Stimulated activated CD4-positive, alpha-beta T cell treated with anti-CD3 and anti-CD28 coated beads, Interleukin-2, amount 100 ng/mL, for 4 hours (primary cell): ENCODE data around the gene MDH2.
"Not testable (repeated sequence)": the region's sequence is repeated elsewhere in the genome, so short reads cannot be mapped to it uniquely, and the experiment has no call there.

Experiments
- DNase-seq: peaks from one replicate; pipeline ENCODE4 v3.0.0-alpha.2; 2020; ENCODE audit warnings: low read depth

Gene MDH2

DNA sequence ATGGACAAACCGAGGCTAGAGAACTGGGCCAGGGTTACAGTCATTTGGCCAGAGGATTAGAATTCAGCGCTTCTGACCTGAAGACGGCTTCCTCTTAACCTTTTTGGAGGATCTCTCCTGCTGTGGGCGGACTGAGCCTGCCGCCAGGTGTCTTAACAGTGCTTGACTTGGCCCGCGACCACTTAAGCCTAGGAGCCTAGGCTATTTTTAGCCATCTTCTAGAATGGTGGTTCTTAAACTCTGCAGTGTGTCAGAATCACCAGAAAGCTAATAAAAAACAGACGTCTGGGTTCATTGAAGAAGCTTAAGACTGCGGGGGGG is 722 bp downstream of the MDH2 start:
- no peak for DNase-seq

DNA sequence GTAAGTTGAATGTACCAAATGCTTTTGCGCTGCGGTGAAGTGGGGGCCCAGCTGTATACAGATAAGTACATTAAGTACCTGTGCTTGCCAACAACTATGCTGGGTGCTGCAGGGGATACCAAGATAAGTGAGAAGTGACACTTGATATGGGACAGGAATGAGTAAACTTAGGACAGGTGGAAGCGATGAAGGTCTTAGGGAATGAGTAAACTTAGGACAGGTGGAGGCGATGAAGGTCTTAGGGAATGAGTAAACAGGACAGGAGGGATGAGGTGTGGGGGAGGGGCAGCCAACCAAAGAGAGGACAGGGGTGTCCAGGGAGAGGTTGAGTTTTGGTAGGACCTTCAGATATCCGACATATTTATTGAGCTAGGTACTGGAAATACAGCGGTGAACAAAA is 1.4 kb downstream of the MDH2 start:
- no peak for DNase-seq

DNA sequence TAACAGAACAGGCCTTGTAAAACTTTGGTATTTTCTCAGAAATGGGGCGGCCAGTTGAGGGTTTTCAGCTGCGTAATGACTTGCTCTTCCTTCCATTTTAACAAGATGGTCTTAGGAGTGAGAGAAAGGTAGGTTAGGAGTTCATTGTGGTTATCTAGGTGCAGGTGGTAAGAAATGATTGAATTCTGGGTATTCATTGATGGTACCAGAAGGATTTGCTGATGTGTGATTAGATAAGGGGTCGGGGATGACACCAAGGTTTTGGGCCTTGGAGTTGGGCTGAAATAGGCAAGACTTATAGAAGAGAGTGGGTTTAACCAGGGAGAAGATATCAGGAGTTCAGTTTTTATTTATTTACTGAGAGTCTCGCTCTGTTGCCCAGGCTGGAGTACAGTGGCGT is 2.6 kb downstream of the MDH2 start:
- no peak for DNase-seq

DNA sequence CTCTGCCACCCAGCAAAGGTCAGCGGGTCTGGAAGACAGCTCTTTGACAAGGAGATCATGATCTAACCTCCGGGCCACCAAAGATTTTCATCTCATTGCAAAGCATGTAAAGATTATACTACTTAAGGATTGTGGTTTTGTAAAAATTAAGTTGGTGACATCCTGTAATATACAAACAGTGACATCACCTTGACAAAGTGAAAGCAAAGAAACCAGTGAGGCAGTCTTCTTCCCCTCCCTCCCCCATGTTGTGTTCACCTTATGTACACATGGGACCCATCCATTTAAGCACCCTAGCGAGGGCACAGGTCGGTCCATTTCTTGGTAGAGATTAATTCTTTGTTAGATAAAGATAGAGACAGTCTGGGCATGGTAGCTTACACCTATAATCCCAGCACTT is 3.9 kb downstream of the MDH2 start:
- no peak for DNase-seq

DNA sequence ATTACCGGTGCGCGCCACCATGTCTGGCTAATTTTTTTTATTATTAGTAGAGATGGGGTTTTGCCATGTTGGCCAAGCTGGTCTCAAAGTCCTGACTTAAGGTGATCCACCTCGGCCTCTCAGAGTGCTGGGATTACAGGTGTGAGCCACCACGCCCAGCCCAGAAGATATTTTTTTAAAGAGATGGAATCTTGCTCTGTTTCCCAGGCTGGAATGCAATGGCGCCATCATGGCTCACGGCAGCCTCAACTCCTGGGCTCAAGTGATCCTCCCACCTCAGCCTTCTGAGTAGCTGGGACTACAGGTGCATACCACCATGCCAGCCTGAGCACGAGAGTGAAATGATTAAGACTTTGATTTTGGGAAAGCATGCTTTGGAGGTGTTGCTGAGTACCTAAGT is 4.8 kb downstream of the MDH2 start:
- not testable (repeated sequence) for DNase-seq

DNA sequence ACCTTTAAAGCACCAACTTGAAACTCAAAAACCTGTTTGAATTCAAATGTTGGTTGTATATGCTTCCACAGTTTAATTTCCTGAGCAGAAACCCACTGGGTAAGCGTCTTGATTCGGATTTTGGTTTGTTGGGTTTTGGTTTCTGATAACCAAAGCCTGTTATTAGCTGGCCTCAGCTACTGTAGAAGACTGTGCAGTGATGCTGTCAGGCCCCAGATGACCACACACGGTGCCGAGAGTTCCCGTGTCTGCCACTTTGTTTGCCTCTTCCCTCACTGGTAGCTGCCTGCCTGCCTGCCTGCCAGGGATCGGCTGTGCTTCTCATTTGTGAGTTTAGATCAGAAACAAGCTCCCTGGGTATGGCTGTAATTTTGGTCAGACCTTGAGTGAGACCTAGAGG is 5.6 kb downstream of the MDH2 start:
- no peak for DNase-seq

DNA sequence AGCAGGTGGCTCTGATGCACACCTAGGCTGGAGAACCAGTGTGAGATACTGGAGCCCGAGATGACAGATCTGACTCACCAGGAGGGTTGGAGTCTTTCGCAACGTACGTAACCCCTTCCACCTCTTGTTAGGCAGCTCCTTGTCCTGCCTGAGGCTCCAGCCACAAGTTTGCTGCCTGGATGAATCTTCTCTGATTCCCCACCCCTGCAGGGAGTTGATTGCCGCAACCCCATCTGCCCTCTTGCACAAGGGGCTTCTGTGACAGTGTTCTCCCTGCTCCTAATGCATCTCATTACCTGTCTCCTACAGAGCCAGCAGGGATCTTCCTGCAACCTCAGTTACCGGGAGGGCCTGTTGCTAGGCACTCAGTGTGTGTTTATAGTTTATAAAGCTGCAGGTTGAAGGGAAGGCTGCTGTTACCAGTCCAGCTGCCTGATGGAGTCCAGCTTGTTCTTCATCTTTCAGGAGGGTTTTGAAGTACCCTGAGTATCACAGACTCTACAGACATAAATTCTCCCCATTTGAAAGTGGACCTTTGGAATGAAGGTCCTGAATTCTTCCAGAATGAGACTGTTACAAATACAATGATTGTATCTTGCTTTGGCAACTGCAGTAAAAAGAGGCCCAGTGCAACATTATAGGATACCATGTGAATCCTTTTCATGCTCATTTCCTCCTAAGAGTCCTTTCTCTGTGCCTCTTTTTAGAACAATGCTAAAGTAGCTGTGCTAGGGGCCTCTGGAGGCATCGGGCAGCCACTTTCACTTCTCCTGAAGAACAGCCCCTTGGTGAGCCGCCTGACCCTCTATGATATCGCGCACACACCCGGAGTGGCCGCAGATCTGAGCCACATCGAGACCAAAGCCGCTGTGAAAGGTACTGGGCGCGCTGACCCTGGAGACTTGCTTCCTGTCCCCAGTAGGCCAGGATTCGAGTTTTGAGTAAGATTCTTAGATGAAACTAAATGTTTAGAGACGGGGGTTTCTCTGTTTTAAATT is 6.5 kb downstream of the MDH2 start:
- DNase-seq: no peak

DNA sequence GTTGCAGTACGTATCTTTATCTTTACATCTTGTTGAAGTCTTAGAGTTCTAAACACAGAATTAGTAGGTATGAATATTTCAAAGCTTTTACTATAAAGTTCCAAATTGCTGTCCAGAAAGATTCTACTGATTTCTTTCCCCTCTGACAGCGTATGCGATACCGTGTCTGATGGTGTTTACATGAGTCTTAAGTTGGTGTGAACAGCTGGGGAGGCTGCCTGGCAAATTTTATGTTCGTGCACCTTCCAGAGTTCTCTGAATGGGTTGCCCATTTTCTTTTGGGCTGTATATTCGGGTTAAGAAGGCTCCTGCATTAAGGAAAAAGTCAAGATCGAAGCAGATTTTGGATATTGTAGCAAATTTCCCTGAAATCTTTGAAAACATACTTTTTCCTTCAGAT is 8.3 kb downstream of the MDH2 start:
- DNase-seq: no peak

DNA sequence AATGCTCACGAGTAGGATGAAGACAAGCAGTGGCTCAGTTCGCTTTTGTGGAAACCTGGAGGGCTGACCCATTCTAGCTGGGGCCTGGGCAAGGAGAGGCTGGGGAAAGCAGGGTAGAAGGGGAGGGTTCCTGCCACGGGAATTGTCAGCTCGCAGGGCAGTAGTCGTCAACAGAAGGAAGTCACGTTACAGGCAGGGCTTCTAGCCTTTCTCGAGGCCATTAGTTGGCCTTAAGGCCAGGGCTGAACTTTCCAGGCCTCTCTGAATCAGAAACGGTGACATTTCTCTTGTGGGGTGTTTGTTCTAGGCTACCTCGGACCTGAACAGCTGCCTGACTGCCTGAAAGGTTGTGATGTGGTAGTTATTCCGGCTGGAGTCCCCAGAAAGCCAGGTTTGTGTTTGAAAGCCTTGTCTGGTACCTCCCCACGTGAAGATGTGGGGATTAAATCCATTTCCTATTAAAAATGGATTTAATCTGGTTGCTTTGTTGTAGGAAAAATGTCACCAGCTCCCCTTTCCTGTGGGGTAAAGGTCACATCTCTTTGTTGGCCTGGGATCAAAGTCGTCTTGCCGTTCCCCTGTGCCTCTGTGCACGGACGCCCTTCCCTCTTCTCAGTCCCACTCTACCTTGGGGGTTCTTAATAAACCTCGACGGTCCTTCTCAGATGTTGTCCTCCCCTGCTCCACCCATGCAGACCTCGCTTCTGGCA is 9.4 kb downstream of the MDH2 start:
- DNase-seq: no peak

DNA sequence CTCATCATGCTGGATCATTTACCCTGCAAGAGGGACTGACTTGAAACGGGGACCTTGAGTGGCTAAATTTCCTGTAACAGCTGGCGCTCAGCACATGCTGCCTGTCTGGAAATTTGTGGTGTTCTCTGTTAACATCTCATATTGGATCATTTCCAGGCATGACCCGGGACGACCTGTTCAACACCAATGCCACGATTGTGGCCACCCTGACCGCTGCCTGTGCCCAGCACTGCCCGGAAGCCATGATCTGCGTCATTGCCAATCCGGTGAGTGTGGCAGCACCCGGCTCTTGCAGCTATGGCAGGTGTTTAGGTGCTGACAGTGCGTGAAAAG is 9.9 kb downstream of the MDH2 start:
- DNase-seq: no peak

DNA sequence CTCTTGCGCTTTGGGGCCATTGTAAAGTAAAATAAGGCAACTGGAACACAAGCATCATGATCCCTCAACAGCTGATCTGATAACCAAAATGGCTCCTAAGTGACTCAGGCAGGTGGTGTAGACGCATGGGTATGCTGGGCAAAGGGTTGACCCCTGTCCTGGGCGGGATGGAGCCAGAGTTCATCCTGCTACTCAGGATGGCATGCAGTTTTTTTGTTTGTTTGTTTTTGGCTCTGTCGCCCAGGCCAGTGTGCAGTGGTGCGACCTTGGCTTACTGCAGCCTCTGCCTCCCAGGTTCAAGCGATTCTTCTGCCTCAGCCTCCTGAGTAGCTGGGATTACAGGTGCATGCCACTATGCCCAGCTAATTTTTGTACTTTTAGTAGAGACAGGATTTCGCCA is 10.8 kb downstream of the MDH2 start:
- not testable (repeated sequence) for DNase-seq

DNA sequence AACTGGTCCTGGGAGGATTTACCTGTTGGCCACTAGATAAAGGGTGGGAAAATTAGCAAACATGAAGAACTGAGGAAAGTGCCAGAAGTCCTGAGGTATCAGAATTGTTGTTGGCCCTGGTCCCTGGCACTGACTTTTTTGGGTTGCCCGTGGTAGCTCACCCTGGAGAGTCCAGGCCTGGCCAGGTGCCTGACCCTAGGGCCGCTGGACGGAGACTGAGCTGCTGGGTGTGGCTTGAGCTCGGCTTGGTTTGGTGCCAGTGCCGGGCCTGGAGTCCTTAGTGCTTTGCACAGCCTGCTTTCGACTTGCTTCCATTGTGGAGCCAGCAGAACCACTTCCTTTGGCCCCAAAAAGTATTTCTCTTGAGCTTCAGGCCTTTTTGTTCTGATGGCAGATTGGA is 12.9 kb downstream of the MDH2 start:
- DNase-seq: no peak

DNA sequence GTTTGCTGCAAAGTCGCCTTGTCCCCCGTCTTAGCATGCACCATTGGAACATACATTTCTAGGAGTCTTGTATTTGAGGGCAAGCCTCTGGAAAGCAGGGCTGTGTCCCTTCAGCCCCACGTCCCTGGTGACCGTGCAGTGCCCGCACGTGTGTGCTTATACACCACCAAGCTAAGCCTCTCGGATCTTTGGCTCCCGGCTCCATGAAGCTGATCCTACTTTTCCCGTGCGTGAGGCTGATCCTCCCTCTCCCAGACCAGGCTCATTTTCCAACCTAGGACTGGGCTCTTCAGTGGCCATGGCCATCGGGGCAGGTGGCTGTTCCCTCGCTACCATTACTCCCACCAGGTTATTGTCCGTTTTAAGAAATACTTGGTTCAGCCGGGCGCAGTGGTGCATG is 14.3 kb downstream of the MDH2 start:
- no peak for DNase-seq

DNA sequence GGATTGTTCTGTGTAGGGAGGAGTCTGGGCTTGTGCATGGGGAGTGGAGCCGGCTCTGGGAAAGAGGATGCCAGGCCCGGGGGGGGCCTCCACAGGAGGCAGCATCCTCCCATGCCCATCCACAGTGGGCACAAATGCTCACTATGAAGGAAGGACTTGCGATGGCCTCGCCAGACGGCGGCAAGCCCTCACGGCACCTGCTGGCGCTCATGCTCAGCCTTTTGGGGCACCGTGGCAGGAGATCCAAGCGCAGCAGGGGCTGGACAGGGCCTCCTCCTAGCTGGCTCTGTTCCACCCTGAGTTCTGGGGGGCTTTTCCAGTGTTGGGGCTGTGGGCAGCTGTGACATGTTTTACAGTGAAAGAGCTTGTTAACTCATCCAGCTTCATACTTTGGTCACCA is 15.2 kb downstream of the MDH2 start:
- no peak for DNase-seq

DNA sequence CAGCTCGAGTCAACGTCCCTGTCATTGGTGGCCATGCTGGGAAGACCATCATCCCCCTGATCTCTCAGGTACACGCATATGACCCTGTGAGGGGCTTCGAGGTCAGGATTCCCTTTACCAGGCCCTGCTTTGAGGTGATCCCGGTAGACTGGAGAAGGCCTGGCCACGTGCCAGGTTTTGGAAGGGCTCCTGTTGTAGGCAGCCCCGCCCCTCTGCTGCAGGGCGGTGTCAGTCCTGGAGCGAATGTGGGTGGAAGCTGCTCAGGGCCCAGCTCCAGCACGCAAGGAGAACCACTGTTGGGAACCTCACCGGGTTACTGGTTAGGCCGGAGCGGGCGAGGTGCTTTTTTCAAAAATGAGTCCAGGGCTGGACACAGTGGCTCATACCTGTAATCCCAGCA is 15.6 kb downstream of the MDH2 start:
- no peak for DNase-seq

DNA sequence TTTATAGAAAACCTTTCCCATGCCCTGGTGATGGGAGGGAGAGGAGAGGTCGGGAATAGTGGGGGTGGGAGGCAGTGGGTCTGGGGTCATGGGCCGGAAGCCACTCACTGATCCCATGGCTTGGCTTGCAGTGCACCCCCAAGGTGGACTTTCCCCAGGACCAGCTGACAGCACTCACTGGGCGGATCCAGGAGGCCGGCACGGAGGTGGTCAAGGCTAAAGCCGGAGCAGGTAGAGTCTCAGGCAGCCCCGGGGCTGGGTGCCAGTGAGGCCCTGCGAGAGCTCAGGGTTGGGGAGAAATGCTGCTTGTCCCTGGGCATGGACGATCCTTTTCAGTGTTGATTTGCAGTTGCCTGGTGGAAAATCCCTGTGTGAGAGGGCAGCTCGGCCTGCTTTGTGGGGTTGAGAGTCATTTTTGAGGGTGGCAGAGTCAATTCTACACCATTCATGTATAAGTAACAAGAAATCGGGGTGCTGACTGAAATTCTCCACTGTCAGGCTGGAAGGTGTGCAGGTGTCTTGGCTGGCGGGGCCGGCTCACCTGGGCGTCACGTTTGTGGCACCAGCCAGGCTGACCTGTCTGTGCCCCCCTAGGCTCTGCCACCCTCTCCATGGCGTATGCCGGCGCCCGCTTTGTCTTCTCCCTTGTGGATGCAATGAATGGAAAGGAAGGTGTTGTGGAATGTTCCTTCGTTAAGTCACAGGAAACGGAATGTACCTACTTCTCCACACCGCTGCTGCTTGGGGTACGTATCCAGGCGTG is 16.5 kb downstream of the MDH2 start:
- DNase-seq: no peak

DNA sequence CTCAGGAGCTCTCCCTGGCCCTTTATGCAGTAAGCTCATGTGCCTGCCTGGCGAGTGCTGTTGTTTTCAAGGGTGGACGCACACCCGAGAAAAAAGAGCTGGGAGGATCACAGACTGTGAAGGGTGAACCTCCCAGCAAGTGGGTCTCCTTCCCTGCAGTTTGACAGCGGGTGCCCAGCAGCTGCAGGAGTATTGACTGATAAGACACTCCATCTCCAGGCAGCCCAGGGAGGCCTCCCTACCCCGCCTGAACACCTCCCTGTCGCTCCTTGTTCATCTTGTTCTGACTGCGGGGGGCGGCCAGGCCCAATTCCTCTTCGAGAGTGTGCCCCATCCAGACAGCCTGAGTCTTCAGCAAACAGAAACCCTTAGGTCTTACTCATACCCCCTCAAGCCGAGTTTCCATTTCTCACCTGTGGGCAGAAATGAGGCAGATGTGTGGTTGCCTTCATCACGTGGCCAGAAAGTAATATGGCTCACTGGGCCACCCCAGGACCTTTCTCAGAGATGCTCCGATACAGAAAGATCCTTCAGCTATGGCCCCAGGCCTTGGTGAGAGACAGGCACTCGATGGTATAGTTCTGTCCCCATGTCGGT is 17.2 kb downstream of the MDH2 start:
- DNase-seq: no peak

DNA sequence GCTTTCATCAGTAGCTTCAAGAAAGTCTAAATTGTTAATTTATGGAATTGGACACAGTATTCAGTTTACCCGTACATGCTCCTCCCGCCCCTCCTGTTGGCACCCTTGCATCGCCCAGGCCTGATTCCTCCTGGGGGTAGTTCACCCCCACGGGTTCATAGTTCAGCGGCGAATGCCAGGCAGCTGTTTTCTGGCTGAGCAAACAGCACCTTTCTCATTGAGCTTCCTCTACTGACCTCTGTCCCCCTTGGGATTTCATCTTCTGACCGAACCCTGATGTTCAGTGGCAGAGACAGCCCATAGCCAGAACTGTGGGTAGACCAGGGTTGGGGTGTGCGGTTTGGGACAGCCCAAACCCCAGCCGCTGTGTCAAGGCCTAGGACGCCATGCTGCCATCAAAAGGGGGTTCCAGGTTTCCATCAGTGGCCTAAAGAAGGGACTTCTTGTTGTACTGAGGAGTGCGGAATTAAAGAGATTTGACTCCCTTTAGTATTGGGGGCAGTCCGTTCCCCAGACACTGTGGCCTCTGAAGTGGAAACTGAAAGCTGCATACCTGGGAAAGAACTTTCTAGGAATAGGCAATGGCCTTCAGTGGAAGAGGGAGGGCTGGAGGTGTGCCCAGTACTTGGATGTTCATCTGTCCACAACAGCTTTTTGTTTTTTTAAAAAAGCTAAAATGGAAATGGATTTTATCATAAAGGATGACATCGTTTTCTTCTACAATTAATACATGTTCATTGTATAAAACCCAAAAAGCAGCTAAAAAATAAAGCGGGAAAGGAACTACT is 19.0 kb downstream of the MDH2 start:
- no peak for DNase-seq

DNA sequence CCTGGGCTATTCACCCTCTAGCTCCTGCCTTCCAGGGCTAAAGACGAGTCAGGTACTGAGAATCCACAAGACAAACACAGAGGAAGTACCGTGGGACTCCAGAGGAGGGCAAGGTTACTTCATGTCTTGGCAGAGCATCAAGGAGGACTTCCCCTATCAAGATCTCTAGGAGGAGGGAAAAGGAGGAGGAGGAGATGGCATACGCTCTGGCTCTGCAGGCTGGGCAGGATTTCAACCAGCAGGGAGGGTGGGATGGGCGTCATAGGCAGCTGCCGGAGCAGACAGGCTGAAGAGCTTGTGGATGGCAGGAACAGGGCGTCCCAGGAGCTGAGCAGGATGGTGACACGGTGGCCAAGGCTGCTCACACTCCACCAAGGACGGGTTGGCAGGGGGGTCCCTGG is 21.3 kb downstream of the MDH2 start:
- no peak for DNase-seq

DNA sequence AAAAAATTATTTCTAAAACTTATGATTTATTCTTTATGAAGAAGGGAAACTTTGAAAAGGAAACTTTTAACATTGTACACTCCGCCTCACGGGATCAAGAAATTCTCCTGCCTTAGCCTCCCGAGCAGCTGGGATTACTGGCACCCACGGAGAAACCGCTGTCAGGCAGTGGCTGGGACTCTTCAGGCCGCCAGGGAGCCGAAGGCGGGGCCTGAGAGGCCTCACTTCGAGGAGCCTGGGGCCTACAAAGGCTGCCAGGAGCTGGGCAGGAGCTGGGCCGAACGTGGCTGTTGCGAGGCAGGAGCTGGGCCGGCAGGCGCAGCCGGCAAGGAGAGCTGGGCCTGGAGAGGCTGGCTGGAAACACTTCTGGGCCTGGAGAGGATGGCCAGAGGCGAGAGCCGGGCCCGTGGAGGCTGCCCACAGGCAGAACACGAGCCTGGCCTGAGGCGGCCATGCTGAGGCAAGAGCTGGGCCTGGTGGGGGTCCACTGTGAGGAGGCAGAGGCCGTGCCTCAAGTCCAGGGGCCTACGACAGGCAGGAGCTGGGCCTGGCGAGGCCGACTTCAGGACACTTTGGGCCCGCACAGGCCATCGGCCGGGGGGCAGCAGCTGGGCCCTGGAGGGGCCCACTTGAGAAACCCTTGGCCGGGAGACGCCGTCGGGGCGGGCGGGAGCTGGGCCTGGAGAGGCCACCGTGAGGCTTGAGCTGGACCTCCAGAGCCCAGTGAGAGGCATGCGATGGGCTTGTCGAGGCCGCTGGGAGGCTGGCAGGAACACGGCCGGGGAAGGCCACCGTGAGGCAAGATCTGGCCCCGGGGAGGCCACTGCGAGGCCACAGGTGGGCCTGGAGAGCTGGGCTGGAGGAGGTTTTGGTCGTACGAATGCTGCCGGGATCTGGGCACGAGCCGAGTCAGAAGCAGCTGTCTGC is 23.7 kb downstream of the MDH2 start:
- no peak for DNase-seq
